ENCODE results near the gene C1QTNF1. TPM values are rescaled to one million over a fixed set of nuclear protein-coding genes. Genes with fewer than 3 reads are reported as not detected.

C1QTNF1 gene
- total RNA-seq, 1 experiment from 2014 or later = 4.0 TPM

DNA sequence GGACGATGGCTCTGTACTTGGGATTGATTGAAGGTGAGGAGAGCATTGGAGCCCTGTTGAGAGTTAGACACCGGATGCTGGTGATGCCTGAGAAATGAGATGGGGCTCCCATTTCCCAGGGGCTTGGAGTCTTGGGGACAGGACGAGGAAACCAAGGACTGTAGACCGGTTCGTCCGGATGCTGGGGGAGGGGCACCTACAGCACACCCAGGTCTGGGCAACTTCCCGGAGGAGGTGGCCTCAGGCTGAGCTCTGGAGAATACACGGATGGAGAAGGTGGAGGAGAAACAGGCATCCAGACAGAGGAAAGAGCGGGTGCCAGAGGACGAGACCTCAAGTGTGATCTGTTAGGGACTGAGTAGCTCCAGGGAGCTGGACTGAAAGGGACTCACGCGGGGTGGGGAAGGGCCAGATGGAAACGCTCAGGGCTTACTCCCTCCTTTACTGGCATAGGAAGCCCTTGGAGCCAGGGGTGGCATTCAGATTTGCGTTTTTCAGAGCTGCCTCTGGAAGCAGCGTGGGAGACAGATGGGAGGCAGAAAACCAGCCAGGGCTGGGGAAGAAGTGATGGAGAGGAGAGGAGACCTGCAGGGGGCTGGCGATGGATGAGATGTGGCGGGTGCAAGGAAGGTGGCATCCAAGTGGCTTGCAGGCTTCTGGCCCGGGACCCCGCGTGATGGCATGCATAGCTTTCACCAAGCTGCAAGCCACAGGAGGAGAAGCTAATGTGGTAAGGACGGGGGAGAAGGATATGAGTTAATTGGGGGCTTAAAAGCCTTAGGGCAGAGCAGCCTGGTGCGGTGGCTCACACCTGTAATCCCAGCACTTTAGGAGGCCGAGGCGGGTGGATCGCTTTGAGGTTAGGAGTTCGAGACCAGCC lies 8.3 kb downstream of the C1QTNF1 start:
- Histone ChIP-seq H3K9me2 (ENCODE audit: insufficient read depth) (no peaks in the 10 kb centered on the region), H3K27ac (ENCODE audit: low read depth, low read length) (no peak overlapping the region), H3K4me2 (ENCODE audit: low read length) (no peak overlapping the region), H3K4me3 (replicated peaks in 1 of 2; ENCODE audit: low read depth in 1 of 2, low read length in 2 of 2) (no peak overlapping the region), H3K79me2 (ENCODE audit: insufficient read depth, low read length) (no peaks in the 10 kb centered on the region), H3K4me1 (ENCODE audit: control insufficient read depth in 1 of 2, insufficient read depth in 2 of 2, low read length in 2 of 2) (peaks cover 19 to 25% of the 10 kb centered on the region in 2 experiments), H3K9me3 (ENCODE audit: control insufficient read depth in 1 of 2, insufficient read depth in 1 of 2, low read depth in 1 of 2, low read length in 2 of 2) (no peaks in the 10 kb centered on the region), H3K36me3 (ENCODE audit: control insufficient read depth in 1 of 2, insufficient read depth in 2 of 2, low read length in 2 of 2) (no peaks in the 10 kb centered on the region), H4K20me1 (ENCODE audit: insufficient read depth) (no peaks in the 10 kb centered on the region), H2AFZ (ENCODE audit: low read depth, low read length, poor library complexity, severe bottlenecking) (no peak overlapping the region), H3K27me3 (ENCODE audit: insufficient read depth, low read length) (no peaks in the 10 kb centered on the region), H3K9ac (ENCODE audit: low read length) (no peak overlapping the region)
- POLR2A ChIA-PET = no interaction called here
- RAD21 ChIA-PET (ENCODE audit: low non-redundant PET in 1 of 2, low total read pairs in 2 of 2, uncharacterized antibody in 2 of 2, unreplicated experiment in 2 of 2) = no interaction called here
- CTCF ChIA-PET = interaction anchor here (1.2 to 2.2 kb wide), 3 partner anchors 9 to 14 kb away, joined by 3 to 10 read pairs (median 6); no protein-coding TSS in a partner anchor
- no TSS peak for BruUV-seq (replicated peaks)
- DNase-seq (ENCODE audit: low read depth, low spot score) (no peak), ATAC-seq (no peak)
- no peak for TF ChIP-seq RAD21 (IDR thresholded peaks at IDR 0.05; ENCODE audit: low read depth)
- TF ChIP-seq CBX3 (IDR thresholded peaks at IDR 0.05; ENCODE audit: low read depth) = no peak
- TF ChIP-seq TCF7L2 (IDR thresholded peaks at IDR 0.05; ENCODE audit: borderline replicate concordance, extremely low read depth, insufficient read depth, insufficient read length) = no peak
- TF ChIP-seq, protein P1, sequence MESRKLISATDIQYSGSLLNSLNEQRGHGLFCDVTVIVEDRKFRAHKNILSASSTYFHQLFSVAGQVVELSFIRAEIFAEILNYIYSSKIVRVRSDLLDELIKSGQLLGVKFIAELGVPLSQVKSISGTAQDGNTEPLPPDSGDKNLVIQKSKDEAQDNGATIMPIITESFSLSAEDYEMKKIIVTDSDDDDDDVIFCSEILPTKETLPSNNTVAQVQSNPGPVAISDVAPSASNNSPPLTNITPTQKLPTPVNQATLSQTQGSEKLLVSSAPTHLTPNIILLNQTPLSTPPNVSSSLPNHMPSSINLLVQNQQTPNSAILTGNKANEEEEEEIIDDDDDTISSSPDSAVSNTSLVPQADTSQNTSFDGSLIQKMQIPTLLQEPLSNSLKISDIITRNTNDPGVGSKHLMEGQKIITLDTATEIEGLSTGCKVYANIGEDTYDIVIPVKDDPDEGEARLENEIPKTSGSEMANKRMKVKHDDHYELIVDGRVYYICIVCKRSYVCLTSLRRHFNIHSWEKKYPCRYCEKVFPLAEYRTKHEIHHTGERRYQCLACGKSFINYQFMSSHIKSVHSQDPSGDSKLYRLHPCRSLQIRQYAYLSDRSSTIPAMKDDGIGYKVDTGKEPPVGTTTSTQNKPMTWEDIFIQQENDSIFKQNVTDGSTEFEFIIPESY (IDR thresholded peaks at IDR 0.05; ENCODE audit: extremely low read depth, insufficient replicate concordance, low read length) = no peak
- no peak for TF ChIP-seq ZNF274 (IDR thresholded peaks at IDR 0.05; ENCODE audit: low read depth, low read length)
- no peak for TF ChIP-seq POLR2A (IDR thresholded peaks at IDR 0.05; ENCODE audit: borderline replicate concordance, extremely low read depth, insufficient read depth, insufficient read length)
- TF ChIP-seq YY1 (IDR thresholded peaks at IDR 0.05; ENCODE audit: extremely low read depth, insufficient replicate concordance, low read depth, low read length) = no peak
- TF ChIP-seq JUND (IDR thresholded peaks at IDR 0.05) = no peak
- no peak for TF ChIP-seq POLR2AphosphoS5 (IDR thresholded peaks at IDR 0.05; ENCODE audit: low read depth, low read length)
- no peak for TF ChIP-seq EGR1 (IDR thresholded peaks at IDR 0.05; ENCODE audit: low read depth)
- TF ChIP-seq EZH2 (IDR thresholded peaks at IDR 0.05) = no peak
- no peak for TF ChIP-seq ELF1 (IDR thresholded peaks at IDR 0.05; ENCODE audit: borderline replicate concordance, low read depth)
- TF ChIP-seq SP1 (IDR thresholded peaks at IDR 0.05; ENCODE audit: low read depth) = no peak
- no peak for TF ChIP-seq ZFX (IDR thresholded peaks at IDR 0.05)
- TF ChIP-seq FOSL1 (IDR thresholded peaks at IDR 0.05; ENCODE audit: low read depth) = no peak
- TF ChIP-seq, protein P2, sequence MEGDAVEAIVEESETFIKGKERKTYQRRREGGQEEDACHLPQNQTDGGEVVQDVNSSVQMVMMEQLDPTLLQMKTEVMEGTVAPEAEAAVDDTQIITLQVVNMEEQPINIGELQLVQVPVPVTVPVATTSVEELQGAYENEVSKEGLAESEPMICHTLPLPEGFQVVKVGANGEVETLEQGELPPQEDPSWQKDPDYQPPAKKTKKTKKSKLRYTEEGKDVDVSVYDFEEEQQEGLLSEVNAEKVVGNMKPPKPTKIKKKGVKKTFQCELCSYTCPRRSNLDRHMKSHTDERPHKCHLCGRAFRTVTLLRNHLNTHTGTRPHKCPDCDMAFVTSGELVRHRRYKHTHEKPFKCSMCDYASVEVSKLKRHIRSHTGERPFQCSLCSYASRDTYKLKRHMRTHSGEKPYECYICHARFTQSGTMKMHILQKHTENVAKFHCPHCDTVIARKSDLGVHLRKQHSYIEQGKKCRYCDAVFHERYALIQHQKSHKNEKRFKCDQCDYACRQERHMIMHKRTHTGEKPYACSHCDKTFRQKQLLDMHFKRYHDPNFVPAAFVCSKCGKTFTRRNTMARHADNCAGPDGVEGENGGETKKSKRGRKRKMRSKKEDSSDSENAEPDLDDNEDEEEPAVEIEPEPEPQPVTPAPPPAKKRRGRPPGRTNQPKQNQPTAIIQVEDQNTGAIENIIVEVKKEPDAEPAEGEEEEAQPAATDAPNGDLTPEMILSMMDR (IDR thresholded peaks at IDR 0.05 in 2 of 3, conservative IDR thresholded peaks at IDR 0.05 in 1 of 3; ENCODE audit: borderline replicate concordance in 1 of 3, insufficient read depth in 1 of 3, low read depth in 2 of 3, low read length in 2 of 3) = no peak
- TF ChIP-seq CEBPB (IDR thresholded peaks at IDR 0.05; ENCODE audit: low read depth) = no peak
- intact Hi-C loops (cut with micrococcal nuclease) = no loop called here

Measured in HCT116 (cell line).